Tibial nerve (tissue), 4 donors: ENCODE data around the gene MYADML2.

Experiments used
- EP300 ChIP-seq, 2 donors: sonication (generic); formaldehyde crosslinking; IDR thresholded peaks; one replicate each; pipeline ENCODE4 v1.6.1; 2017; ENCODE audit warnings: antibody characterized with exemption in 2 of 2, mild to moderate bottlenecking in 1 of 2
- POLR2A ChIP-seq, 2 donors: fragments of 450-650 bp; IDR thresholded peaks; one replicate each; pipeline ENCODE4 v1.6.1; 2017; ENCODE audit warnings: antibody characterized with exemption in 2 of 2, mild to moderate bottlenecking in 2 of 2, moderate library complexity in 2 of 2
- TF ChIP-seq, protein P1 (sequence below), 5 experiments: fragments of 200-600 bp in 3 of 5; fragments of 450-650 bp in 2 of 5; sonication (generic) in 3 of 5; IDR thresholded peaks; one replicate each; pipeline ENCODE4 v1.5.1; 2016 to 2019; ENCODE audit warnings: antibody characterized with exemption in 5 of 5, mild to moderate bottlenecking in 3 of 5, moderate library complexity in 2 of 5

DNA sequence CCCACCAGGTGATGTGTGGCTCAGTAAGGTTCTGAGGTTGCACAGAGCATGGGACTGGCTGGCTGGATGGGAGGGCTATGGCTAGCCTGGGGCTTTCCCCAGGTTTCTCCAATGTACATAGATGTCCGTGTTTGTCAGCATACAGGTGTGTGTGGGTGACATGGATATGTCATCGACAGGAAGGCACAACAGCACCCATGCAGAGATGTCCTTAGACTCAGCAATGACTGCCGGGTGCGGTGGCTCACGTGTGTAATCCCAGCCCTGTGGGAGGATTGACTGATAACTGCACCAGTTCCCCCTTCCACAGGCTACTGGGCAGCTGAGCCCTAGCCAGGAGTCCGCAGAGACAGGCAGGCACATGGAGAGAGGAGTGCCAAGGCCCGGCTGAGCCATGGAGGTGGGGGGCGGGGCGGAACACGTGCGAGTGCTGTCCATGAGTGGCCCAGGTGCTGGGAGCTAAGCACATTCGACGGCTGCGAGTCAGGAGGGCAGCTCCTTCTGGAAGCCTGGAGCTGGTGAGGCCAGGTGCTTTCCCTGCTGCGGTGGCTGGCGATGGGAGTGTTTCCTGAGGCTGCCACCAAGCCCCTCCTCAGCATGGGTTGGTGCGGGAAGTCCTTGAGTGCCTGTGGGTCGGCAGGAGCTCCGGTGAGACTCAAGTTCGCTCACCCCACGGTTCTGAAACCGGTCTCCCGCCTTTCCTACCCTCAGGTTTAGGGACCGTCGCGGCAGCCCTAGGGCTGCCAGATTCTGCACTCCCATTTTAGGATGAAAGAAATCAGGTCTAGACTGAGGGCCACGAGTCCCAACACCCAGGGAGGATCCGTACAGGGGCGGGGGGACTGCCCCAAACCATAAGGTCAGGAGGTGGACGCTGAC, 29.5 kb upstream of the MYADML2 start:
- TF ChIP-seq, protein P1, sequence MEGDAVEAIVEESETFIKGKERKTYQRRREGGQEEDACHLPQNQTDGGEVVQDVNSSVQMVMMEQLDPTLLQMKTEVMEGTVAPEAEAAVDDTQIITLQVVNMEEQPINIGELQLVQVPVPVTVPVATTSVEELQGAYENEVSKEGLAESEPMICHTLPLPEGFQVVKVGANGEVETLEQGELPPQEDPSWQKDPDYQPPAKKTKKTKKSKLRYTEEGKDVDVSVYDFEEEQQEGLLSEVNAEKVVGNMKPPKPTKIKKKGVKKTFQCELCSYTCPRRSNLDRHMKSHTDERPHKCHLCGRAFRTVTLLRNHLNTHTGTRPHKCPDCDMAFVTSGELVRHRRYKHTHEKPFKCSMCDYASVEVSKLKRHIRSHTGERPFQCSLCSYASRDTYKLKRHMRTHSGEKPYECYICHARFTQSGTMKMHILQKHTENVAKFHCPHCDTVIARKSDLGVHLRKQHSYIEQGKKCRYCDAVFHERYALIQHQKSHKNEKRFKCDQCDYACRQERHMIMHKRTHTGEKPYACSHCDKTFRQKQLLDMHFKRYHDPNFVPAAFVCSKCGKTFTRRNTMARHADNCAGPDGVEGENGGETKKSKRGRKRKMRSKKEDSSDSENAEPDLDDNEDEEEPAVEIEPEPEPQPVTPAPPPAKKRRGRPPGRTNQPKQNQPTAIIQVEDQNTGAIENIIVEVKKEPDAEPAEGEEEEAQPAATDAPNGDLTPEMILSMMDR (IDR thresholded peaks at IDR 0.05) = no peak
- TF ChIP-seq EP300 (IDR thresholded peaks at IDR 0.05) (no peak), POLR2A (IDR thresholded peaks at IDR 0.05) (no peak)
